GM12864 (cell line): ENCODE results near the gene FAM228A.
"Not testable (repeated sequence)": the region's sequence is repeated elsewhere in the genome, so short reads cannot be mapped to it uniquely, and the experiment has no call there.

Source experiments
- DNase-seq: peaks from one replicate; pipeline ENCODE4 v3.0.0-alpha.2; 2011; ENCODE audit warnings: low read depth
- H3K4me3 ChIP-seq: 2 replicates; pipeline ENCODE4 v1.5.1; 2011; ENCODE audit warnings: mild to moderate bottlenecking, low read depth, low read length, control low read depth
- TF ChIP-seq, protein P1 (sequence below): IDR thresholded peaks from 2 replicates; pipeline ENCODE4 v1.5.1; 2011; ENCODE audit warnings: low read depth, mild to moderate bottlenecking, moderate library complexity, low read length, control low read depth, inconsistent platforms; ENCODE audit errors: missing control alignments

FAM228A gene

GRCh38 chr2:24189551-24189950 is 14.7 kb downstream of the FAM228A start:
- TF ChIP-seq, protein P1, sequence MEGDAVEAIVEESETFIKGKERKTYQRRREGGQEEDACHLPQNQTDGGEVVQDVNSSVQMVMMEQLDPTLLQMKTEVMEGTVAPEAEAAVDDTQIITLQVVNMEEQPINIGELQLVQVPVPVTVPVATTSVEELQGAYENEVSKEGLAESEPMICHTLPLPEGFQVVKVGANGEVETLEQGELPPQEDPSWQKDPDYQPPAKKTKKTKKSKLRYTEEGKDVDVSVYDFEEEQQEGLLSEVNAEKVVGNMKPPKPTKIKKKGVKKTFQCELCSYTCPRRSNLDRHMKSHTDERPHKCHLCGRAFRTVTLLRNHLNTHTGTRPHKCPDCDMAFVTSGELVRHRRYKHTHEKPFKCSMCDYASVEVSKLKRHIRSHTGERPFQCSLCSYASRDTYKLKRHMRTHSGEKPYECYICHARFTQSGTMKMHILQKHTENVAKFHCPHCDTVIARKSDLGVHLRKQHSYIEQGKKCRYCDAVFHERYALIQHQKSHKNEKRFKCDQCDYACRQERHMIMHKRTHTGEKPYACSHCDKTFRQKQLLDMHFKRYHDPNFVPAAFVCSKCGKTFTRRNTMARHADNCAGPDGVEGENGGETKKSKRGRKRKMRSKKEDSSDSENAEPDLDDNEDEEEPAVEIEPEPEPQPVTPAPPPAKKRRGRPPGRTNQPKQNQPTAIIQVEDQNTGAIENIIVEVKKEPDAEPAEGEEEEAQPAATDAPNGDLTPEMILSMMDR = no peak
- no peak for DNase-seq
- H3K4me3 ChIP-seq = no peak overlapping the region

DNA sequence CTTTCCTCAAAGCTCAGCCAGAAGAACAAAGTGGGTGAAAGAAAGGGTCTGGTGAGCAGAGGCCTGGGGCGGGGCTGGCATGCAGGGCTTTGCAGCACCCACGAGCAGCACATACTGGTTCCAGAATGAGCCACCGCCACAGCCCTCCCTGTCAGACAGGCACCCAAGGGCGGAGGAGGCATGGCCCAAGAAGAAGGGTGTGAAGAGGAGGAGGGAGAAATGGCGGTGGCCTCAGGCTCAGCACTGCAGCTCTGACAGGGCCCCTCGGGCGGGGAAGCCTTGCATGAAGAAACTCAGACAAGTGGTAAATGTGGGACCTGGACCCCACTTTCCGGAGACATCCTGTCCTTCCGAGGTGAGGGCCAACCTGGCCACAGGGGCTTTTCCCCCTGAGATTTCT is 15.7 kb downstream of the FAM228A start:
- no peak for DNase-seq
- TF ChIP-seq, protein P1 = no peak

DNA sequence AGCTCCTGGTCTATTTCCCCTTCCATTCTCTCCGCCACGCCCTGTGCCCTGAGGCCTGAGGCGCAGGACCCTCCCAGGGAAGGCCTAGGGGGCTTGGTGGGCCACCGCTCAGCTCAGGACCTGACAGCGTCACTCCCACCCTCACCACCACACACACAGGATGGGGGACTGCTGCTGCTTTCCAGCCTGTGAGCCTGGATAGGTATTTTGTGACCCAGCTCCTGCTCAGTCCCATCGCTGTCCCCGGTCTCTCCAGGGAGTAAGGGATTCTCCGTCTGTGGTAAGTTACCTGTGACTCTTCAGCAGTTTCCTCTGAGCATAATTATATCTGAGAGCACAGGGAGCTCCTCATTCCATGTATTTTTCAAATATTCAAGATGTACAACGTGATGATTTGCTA is 16.3 kb downstream of the FAM228A start:
- DNase-seq = no peak
- H3K4me3 ChIP-seq = no peak overlapping the region
- TF ChIP-seq, protein P1 = no peak

More for the DNA sequence above, 15.7 kb downstream of the FAM228A start:
- no peak overlapping the region for H3K4me3 ChIP-seq

DNA sequence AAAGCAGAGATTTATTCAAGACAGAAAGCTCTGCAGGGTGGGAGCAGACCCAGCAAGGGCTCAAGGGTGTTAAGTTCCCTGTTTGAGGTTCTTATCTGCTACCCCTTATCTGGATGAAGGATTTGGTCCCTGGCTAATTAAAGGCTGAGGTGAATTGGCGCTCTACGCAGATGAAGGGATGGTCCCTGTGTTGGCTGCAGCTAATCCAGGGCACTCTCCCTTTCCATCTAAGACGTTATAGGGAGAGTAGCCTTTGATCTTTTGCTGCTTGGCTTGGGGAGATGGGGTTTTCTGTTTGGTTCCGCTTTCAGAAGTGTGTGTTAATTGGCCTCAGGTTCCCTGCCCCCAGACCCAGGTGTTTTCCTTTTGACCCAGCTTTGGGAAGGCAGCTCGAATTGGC is 17.0 kb downstream of the FAM228A start:
- no peak for DNase-seq
- H3K4me3 ChIP-seq = no peak overlapping the region
- TF ChIP-seq, protein P1 = no peak

DNA sequence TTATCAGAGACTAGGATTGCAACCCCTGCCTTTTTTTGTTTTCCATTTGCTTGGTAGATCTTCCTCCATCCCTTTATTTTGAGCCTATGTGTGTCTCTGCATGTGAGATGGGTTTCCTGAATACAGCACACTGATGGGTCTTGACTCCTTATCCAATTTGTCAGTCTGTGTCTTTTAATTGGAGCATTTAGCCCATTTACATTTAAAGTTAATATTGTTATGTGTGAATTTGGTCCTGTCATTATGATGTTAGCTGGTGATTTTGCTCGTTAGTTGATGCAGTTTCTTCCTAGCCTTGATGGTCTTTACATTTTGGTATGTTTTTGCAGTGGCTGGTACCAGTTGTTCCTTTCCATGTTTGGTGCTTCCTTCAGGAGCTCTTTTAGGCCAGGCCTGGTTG is 22.4 kb downstream of the FAM228A start:
- not testable (repeated sequence) for H3K4me3 ChIP-seq, DNase-seq

DNA sequence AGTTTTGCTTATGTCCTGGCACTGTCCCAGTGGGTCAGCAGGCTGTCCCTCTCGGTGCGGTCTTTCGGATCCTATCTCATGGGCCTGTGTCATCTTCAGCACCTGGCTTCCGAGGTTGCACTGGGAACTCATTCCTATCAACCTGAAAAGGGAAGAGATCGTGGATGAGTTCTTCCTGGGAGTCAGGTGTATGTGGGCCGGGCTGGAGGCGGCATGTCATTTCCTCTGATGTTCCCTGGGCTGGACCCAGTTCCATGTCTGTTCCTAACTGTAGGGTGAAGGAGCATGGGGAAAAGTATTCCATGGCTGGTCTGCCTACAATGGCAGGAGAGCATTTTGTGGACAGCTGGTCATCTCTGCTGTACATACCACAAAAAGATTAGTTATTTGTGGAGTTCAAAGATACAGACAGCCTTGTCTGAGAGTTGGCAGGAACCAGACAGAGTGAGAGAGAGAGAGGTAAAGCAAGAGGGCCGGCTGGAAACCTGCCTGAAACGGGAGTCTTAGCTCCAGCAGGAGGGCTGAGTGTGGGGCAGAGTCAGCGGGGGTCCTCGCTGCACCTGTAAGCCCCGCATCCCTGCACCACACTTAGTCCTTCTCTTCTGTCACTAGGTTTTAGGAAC is 25.2 kb downstream of the FAM228A start:
- H3K4me3 ChIP-seq = no peak overlapping the region
- no peak for DNase-seq
- TF ChIP-seq, protein P1 = no peak

DNA sequence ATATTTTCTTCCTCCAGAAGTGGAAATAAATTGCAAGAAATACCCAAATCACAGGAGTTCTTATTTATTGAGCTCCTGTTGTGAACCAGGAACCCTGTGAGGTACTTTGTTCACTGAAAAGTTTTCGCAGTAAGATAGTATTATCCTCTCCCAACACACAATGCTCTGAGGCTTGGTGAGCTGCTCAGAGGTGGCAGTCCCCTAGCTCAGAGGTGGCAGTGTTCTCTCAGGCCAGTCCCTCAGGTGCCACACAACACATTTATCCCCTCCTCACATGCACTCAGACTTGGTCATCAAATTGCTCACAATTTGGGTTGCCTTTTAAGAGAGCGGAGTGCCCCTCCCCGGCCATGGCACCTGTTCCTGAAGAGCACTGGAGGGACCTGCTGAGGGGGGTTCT is 25.9 kb downstream of the FAM228A start:
- TF ChIP-seq, protein P1 = no peak
- DNase-seq = no peak

More for the DNA sequence above, 25.9 kb downstream of the FAM228A start:
- no peak overlapping the region for H3K4me3 ChIP-seq
